ENCODE measurements around the gene ADAMTS10. TPM values are rescaled to one million over a fixed set of nuclear protein-coding genes. Genes with fewer than 3 reads are reported as not detected.
A peak's percentile ranks its signal among the peaks of the same experiment; 100 is the strongest.

Gene ADAMTS10
- total RNA-seq, 1 donor from 2014 or later, result 87.6 TPM

GRCh38 chr19:8592231-8593009, 18.1 kb downstream of the ADAMTS10 start:
- Mint-ChIP-seq H3K36me3 (ENCODE audit: unreplicated experiment) (peaks cover 15% of the 10 kb centered on the region), H3K4me3 (ENCODE audit: unreplicated experiment) (peak overlapping the region; percentile 82), H3K9me3 (ENCODE audit: unreplicated experiment) (peaks cover 18% of the 10 kb centered on the region), H3K4me1 (ENCODE audit: low read depth, unreplicated experiment) (no peaks in the 10 kb centered on the region), H3K27ac (ENCODE audit: unreplicated experiment) (peak overlapping the region; percentile 29), H3K27me3 (ENCODE audit: unreplicated experiment) (peaks cover 23% of the 10 kb centered on the region)
- peak; percentile 99 for DNase-seq
- no peak for TF ChIP-seq CTCF (IDR thresholded peaks at IDR 0.05; ENCODE audit: partially characterized antibody, unreplicated experiment)

GRCh38 chr19:8589177-8589714, 21.3 kb downstream of the ADAMTS10 start:
- H3K4me1 Mint-ChIP-seq (ENCODE audit: low read depth, unreplicated experiment), result no peaks in the 10 kb centered on the region
- peaks cover 8% of the 10 kb centered on the region for H3K36me3 Mint-ChIP-seq (ENCODE audit: unreplicated experiment)
- no peak for TF ChIP-seq CTCF (IDR thresholded peaks at IDR 0.05; ENCODE audit: partially characterized antibody, unreplicated experiment)
- DNase-seq, result no peak
- H3K9me3 Mint-ChIP-seq (ENCODE audit: unreplicated experiment), result peaks cover 20% of the 10 kb centered on the region
- H3K27me3 Mint-ChIP-seq (ENCODE audit: unreplicated experiment), result peaks cover 19% of the 10 kb centered on the region
- no peak overlapping the region for H3K27ac Mint-ChIP-seq (ENCODE audit: unreplicated experiment)
- no peak overlapping the region for H3K4me3 Mint-ChIP-seq (ENCODE audit: unreplicated experiment)

- no peaks in the 10 kb centered on the region for H3K36me3 Mint-ChIP-seq (ENCODE audit: unreplicated experiment)
- H3K27me3 Mint-ChIP-seq (ENCODE audit: unreplicated experiment), result peaks cover 6% of the 10 kb centered on the region
- H3K27ac Mint-ChIP-seq (ENCODE audit: unreplicated experiment), result no peak overlapping the region
- peak; percentile 88 for DNase-seq
- TF ChIP-seq CTCF (IDR thresholded peaks at IDR 0.05; ENCODE audit: partially characterized antibody, unreplicated experiment), result peak; percentile 92
- no peaks in the 10 kb centered on the region for H3K4me1 Mint-ChIP-seq (ENCODE audit: low read depth, unreplicated experiment)
- no peak overlapping the region for H3K4me3 Mint-ChIP-seq (ENCODE audit: unreplicated experiment)
- H3K9me3 Mint-ChIP-seq (ENCODE audit: unreplicated experiment), result peaks cover 10% of the 10 kb centered on the region
Measured at GRCh38 chr19:8585894-8586750, 24.4 kb downstream of the ADAMTS10 start.

- H3K36me3 Mint-ChIP-seq (ENCODE audit: unreplicated experiment), result no peaks in the 10 kb centered on the region
- H3K27me3 Mint-ChIP-seq (ENCODE audit: unreplicated experiment), result peaks cover 3% of the 10 kb centered on the region
- H3K4me1 Mint-ChIP-seq (ENCODE audit: low read depth, unreplicated experiment), result no peaks in the 10 kb centered on the region
- no peak overlapping the region for H3K4me3 Mint-ChIP-seq (ENCODE audit: unreplicated experiment)
- TF ChIP-seq CTCF (IDR thresholded peaks at IDR 0.05; ENCODE audit: partially characterized antibody, unreplicated experiment), result no peak
- no peak overlapping the region for H3K27ac Mint-ChIP-seq (ENCODE audit: unreplicated experiment)
- no peak for DNase-seq
- peaks cover 7% of the 10 kb centered on the region for H3K9me3 Mint-ChIP-seq (ENCODE audit: unreplicated experiment)
Measured at GRCh38 chr19:8584965-8585893, 25.3 kb downstream of the ADAMTS10 start.
